IPS-15b (cell line): ENCODE results near the gene TEX55.
"Not testable (repeated sequence)": the region's sequence is repeated elsewhere in the genome, so short reads cannot be mapped to it uniquely, and the experiment has no call there.

Experiments used
- H3K27me3 ChIP-seq: one replicate; pipeline ENCODE4 v1.6.1; 2013; ENCODE audit warnings: low read length; ENCODE audit not compliant: control insufficient read depth, insufficient read depth
- H3K36me3 ChIP-seq: one replicate; pipeline ENCODE4 v1.6.1; 2013; ENCODE audit warnings: low read length; ENCODE audit not compliant: control insufficient read depth, insufficient read depth
- H3K4me1 ChIP-seq: one replicate; pipeline ENCODE4 v1.6.1; 2013; ENCODE audit warnings: mild to moderate bottlenecking, low read length; ENCODE audit not compliant: control insufficient read depth, insufficient read depth
- H3K4me3 ChIP-seq: one replicate; pipeline ENCODE4 v1.5.1; 2013; ENCODE audit warnings: low read depth, low read length
- H3K9ac ChIP-seq: one replicate; pipeline ENCODE4 v1.6.1; 2013; ENCODE audit warnings: low read depth, mild to moderate bottlenecking, low read length
- H3K9me3 ChIP-seq: one replicate; pipeline ENCODE4 v1.6.1; 2013; ENCODE audit warnings: mild to moderate bottlenecking, low read length; ENCODE audit not compliant: control insufficient read depth, insufficient read depth

TEX55 gene

DNA sequence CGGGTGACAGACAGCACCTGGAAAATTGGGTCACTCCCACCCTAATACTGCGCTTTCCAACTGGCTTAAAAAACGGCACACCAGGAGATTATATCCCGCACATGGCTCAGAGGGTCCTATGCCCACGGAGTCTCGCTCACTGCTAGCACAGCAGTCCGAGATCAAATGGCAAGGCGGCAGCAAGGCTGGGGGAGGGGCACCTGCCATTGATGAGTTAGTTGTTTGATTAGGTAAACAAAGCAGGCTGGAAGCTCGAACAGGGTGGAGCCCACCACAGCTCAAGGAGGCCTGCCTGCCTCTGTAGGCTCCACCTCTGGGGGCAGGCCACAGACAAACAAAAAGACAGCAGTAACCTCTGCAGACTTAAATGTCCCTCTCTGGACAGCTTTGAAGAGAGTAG lies 18.8 kb downstream of the TEX55 start:
- H3K4me3 ChIP-seq, H3K9me3 ChIP-seq, H3K4me1 ChIP-seq, H3K27me3 ChIP-seq, H3K9ac ChIP-seq, H3K36me3 ChIP-seq: not testable (repeated sequence)

DNA sequence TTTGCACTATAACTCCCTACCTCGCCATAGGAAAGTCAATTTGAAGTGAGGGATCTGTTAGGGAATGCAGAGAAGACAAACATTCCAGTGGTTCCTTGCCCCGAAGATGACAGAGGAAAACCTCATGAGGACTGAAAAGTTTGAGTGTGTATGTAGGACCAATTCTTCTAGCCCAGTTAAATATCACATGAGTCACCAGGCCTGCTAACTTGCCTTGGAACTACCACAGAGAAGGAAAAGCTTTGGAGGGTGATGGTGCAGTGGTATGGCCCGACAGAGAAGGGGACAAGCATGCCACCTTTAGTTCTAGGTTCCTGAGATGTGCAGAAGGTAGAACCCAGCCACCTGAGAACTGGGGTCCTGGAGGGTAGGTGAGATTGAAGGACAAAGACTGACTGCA lies 24.9 kb downstream of the TEX55 start:
- Histone ChIP-seq H3K9ac (no peak overlapping the region), H3K36me3 (no peaks in the 10 kb centered on the region), H3K4me1 (no peaks in the 10 kb centered on the region), H3K9me3 (no peaks in the 10 kb centered on the region), H3K27me3 (peaks cover 4% of the 10 kb centered on the region), H3K4me3 (no peak overlapping the region)

DNA sequence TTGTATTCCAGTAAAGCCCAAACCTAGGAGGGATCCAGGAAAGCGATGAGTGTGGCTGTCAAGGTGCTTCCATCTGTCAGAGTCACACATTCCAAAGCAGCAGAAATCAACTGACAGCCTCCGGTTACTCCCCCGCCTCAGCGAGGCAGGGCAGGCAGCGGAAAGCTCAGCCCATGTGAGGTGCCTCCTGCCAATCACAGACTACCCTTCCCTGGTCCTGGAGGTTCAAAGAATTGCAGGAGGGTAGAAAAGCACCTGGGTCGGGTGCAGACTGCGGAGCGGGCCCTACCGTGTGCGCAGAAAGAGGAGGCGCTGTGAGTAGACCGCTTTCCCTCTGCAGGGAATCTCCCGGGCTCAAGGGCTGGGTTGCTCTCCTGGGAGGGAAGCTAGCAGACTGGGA lies 27.4 kb downstream of the TEX55 start, which contains the start of gene UPK1B:
Gene UPK1B (plus strand): TSS at position 274 of the 400 bp plus-strand sequence. CDS start 13,144 bp downstream, outside the sequence.
- peaks cover 4% of the 10 kb centered on the region for H3K27me3 ChIP-seq
- no peaks in the 10 kb centered on the region for H3K4me1 ChIP-seq
- no peak within 1 kb of the TSS for H3K9ac ChIP-seq
- H3K9me3 ChIP-seq: no peaks in the 10 kb centered on the region
- H3K36me3 ChIP-seq: no peaks in the 10 kb centered on the region
- no peak within 1 kb of the TSS for H3K4me3 ChIP-seq

DNA sequence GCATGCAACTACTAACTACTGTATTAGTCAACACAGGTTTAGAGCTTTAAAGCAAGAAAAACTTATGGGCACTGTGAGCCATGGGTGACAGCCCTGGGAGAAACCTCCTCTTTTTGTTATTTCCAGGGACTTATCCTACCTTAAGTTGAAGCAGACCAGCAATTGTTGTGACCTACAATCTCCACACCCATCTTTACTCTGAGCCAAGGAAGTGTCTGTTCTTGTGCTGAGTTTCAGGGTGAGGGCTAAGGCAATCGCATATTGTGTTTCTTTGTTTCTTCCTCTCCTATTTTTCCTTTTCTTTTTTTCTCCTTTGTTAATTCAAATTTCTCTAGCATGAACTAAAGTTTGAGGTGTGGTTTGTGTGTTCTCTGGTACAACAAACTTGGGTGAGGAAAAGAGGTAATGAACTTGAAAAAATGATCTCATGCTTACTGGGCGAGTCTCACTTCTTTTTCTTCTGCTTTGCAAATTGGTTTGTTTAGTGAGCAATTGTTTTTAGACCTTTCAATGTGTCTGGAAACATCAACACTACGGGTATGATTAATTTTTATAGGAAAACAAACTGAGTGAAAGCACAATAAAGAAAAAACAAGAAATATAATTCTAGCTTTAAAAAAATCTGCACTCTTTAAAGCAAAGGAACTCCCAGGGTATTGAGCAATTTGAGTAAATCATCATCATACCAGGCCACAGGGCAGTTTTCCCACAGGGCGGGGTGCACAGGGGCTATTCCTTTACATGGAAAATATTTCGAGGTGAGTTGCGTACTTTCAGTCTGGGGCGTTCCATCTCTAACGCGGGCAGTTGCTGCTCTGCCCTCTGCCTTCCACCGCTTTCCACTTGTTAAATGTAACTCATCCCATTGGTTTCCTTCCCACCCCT lies 30.1 kb downstream of the TEX55 start:
- H3K27me3 ChIP-seq: peaks cover 4% of the 10 kb centered on the region
- H3K9ac ChIP-seq: no peak overlapping the region
- H3K4me3 ChIP-seq: no peak overlapping the region

DNA sequence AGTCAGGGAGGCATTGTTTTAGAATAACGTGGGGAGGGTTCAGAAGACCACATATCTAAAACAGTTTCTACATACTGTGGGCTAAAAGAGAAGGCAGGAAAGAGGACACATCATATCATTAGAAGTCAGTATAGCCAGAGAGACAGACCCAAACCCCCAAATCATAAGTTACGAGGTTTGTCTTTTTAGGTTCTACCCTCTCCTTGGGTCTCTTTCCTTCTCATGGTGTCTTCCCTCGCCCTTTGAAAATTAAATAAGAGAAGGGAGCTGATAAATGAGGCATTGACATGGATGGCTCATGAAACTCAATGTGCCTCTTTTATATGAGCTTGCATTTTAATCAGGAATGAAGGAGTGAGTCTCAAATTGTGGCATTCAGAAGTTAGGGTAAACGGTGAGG lies 30.8 kb downstream of the TEX55 start:
- H3K27me3 ChIP-seq: peaks cover 4% of the 10 kb centered on the region
- H3K36me3 ChIP-seq: no peaks in the 10 kb centered on the region
- no peaks in the 10 kb centered on the region for H3K9me3 ChIP-seq
- no peak overlapping the region for H3K4me3 ChIP-seq
- no peak overlapping the region for H3K9ac ChIP-seq
- no peaks in the 10 kb centered on the region for H3K4me1 ChIP-seq

More for the DNA sequence above, 30.1 kb downstream of the TEX55 start:
- no peaks in the 10 kb centered on the region for H3K4me1 ChIP-seq
- H3K36me3 ChIP-seq: no peaks in the 10 kb centered on the region
- H3K9me3 ChIP-seq: no peaks in the 10 kb centered on the region

DNA sequence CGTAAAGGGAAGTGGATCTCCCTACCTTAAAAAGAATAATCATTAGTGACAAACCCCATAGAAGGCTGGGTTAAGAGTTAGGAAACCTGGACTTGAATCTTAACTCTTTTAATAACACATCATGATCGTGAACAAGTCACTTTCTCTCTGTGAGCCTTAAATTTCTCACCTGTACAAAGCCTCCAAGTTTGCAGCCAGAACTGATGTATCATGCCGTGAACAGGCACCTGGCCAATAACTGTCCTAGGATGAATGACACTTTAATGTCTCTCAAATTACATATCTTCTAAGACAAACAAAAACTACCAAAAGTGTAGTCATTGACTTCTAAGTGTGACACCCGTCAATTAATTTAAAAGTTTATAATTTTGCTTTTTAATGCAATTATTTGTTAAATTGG lies 31.4 kb downstream of the TEX55 start:
- Histone ChIP-seq H3K9me3 (no peaks in the 10 kb centered on the region), H3K4me3 (no peak overlapping the region), H3K27me3 (peaks cover 3% of the 10 kb centered on the region), H3K9ac (no peak overlapping the region), H3K4me1 (no peaks in the 10 kb centered on the region), H3K36me3 (no peaks in the 10 kb centered on the region)

DNA sequence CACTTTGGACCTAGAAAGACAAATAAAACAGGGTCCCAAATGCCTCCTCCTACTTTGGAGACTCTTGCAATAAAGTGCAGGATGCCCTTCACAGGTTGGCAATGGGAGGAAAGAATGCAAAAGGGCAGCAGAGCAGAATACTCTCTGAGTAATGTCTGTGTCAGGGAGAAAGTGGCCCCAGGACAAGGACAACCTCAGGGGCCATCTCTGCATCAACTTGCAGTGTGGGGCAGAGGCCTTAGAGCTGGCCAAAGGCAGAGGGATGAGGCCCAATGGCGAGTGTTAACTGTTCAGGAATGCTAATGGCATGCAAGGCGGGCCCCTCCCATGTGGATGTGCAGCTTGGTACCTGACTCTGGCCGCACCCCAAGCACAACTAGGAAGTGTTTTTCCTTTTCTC lies 35.8 kb downstream of the TEX55 start:
- Histone ChIP-seq H3K27me3 (no peaks in the 10 kb centered on the region), H3K9ac (no peak overlapping the region), H3K36me3 (no peaks in the 10 kb centered on the region), H3K4me1 (no peaks in the 10 kb centered on the region), H3K4me3 (no peak overlapping the region), H3K9me3 (no peaks in the 10 kb centered on the region)

DNA sequence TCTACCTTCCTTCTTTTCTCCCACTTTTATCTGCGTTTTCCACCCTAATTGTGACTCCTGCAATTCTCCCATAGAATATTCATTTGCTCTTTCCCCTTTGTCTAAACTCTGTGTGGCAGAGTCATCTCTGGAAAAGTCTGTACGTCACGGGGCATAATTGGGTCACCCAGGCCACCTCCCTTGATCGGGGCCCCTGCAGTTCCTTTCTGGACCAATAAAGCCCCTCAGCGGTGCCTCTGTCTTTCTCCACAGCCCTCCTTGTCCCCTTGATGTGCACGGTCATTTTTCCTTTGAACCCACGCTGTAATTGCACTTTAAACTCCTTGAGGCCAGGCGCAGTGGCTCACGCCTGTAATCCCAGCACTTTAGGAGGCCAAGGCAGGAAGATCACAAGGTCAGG lies 38.1 kb downstream of the TEX55 start:
- H3K36me3 ChIP-seq: no peaks in the 10 kb centered on the region
- H3K9me3 ChIP-seq: no peaks in the 10 kb centered on the region
- H3K4me3 ChIP-seq: no peak overlapping the region
- H3K4me1 ChIP-seq: no peaks in the 10 kb centered on the region
- H3K9ac ChIP-seq: no peak overlapping the region
- H3K27me3 ChIP-seq: no peaks in the 10 kb centered on the region

DNA sequence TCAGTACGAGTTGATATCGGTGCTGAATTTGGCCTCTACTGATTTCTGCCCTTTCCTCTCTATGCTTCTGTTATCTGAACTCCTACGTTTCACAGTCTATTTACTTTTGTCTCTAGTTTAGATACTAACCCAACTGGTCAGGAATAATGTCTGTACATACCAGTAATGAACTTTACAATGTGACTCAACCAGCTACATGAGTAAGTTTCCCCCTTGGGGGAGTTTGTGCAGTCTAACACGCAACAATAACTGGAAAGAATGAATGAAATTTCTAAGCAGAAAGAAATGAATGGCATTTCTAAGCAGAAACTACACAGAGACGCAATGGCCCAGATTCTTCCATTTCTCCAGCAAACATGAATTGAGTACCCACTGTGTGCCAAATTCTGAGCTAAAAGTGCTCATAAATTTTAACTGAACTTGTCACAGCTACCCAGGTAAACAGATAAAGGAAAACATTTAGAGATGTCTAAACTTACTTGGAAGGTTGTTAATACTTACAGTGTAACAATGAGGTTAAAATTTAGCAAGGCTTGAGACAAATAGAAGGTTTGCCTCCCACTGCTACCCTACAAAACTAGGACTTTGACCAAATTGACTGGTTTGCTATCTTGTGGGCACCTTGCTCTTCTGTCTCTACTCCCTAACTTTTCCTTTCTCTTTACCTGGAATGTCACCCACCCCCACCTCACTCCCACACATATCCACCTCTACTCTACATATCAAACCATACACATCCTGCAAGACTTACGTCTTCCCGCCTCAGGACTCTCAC lies 39.0 kb downstream of the TEX55 start:
- no peaks in the 10 kb centered on the region for H3K27me3 ChIP-seq
- no peaks in the 10 kb centered on the region for H3K36me3 ChIP-seq
- H3K4me1 ChIP-seq: no peaks in the 10 kb centered on the region

DNA sequence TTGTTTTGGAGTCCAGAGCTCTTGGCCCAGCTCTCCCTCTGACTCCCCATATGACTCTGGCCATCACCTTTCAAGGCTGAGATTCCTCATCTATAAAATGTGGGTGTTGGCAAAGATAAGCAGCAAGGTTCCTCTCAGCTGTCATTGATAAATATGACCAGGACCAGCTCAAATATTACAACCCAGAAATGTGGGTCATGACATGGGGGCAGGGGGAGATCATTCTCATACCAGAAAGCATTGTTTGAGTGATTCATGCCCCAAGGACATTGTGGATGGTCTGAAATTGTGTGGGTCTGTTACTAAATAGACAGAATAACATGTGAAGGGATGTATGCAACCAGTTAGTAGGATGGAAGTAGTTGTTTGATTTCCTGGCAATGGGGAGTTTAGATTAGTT lies 41.3 kb downstream of the TEX55 start:
- no peaks in the 10 kb centered on the region for H3K9me3 ChIP-seq
- H3K36me3 ChIP-seq: no peaks in the 10 kb centered on the region
- no peaks in the 10 kb centered on the region for H3K4me1 ChIP-seq
- H3K9ac ChIP-seq: no peak overlapping the region
- H3K4me3 ChIP-seq: no peak overlapping the region
- H3K27me3 ChIP-seq: no peaks in the 10 kb centered on the region

More for the DNA sequence above, 39.0 kb downstream of the TEX55 start:
- Histone ChIP-seq H3K9me3 (no peaks in the 10 kb centered on the region), H3K4me3 (no peak overlapping the region), H3K9ac (no peak overlapping the region)

DNA sequence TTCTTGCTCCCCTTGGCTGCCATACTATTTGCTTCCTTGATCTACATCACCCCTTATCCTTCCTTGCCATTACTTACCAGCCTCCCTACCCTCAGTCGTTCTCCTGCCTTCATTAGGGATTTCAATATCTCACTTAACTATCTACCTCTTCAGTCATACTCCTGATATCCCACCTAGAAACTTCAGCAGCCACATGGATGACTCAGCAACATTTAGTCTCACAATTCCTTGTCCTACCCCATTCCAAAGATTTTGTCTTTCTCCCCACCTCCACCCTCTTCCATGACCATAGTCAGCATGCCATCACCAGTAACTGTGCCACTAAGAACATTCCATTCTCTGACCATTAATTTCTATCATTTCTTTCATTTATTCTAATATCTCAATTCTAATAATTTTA lies 45.8 kb downstream of the TEX55 start:
- no peak overlapping the region for H3K4me3 ChIP-seq
- H3K9ac ChIP-seq: no peak overlapping the region
- no peaks in the 10 kb centered on the region for H3K27me3 ChIP-seq
- no peaks in the 10 kb centered on the region for H3K36me3 ChIP-seq
- no peaks in the 10 kb centered on the region for H3K4me1 ChIP-seq
- H3K9me3 ChIP-seq: no peaks in the 10 kb centered on the region
